HG02678 (cell line): ENCODE data around the gene NR3C1.

Experiments
- ATAC-seq: cut with Tn5 transposase; IDR thresholded peaks from one replicate; pipeline ENCODE4 v1.9.1; 2021; ENCODE audit warnings: mild to moderate bottlenecking, moderate library complexity; ENCODE audit not compliant: unreplicated experiment

NR3C1 gene

GRCh38 chr5:143426437-143426991 lies 23.0 kb upstream of the NR3C1 start:
- peak; percentile 75 for ATAC-seq

- no peak for ATAC-seq
These were observed 22.3 kb upstream of the NR3C1 start for GRCh38 chr5:143425835-143426234.

- peak; percentile 61 for ATAC-seq
These were observed 14.8 kb upstream of the NR3C1 start for GRCh38 chr5:143418140-143418866.

- ATAC-seq = no peak
These were observed 14.1 kb upstream of the NR3C1 start for GRCh38 chr5:143417503-143418139.

- ATAC-seq = no peak
These were observed 12.9 kb upstream of the NR3C1 start for GRCh38 chr5:143416411-143416810.

- peak; percentile 78 for ATAC-seq
These were observed 10.6 kb upstream of the NR3C1 start for GRCh38 chr5:143413958-143414669.

- ATAC-seq = no peak
These were observed 9.3 kb upstream of the NR3C1 start for GRCh38 chr5:143412661-143413342.

GRCh38 chr5:143409926-143410325 lies 6.4 kb upstream of the NR3C1 start:
- ATAC-seq = no peak

- no peak for ATAC-seq
These were observed 2.9 kb upstream of the NR3C1 start for GRCh38 chr5:143406408-143406807.

- no peak for ATAC-seq
These were observed 2.3 kb upstream of the NR3C1 start for GRCh38 chr5:143405849-143406098.

GRCh38 chr5:143405063-143405848 lies 1.8 kb upstream of the NR3C1 start:
- ATAC-seq = peak; percentile 31

- ATAC-seq = peak; percentile 21
These were observed 1.1 kb upstream of the NR3C1 start for GRCh38 chr5:143404416-143405062.

- ATAC-seq = peak; percentile 15
These were observed 223 bp downstream of the NR3C1 start for GRCh38 chr5:143403334-143403592.

GRCh38 chr5:143402553-143403333 lies 743 bp downstream of the NR3C1 start:
- no peak for ATAC-seq

GRCh38 chr5:143402017-143402552 lies 1.4 kb downstream of the NR3C1 start:
- no peak for ATAC-seq

- ATAC-seq = no peak
These were observed 2.1 kb downstream of the NR3C1 start for GRCh38 chr5:143401227-143402016.

GRCh38 chr5:143400541-143401226 lies 2.8 kb downstream of the NR3C1 start:
- ATAC-seq = no peak
